NCI-H510A treated with DMSO at 0.1 percent for 48 hours (cell line): Measurements from ENCODE around the gene LCP2.

ENCODE experiments used
- DNase-seq: peaks from one replicate; lab custom pipeline; 2025; lab: John Stamatoyannopoulos, UW

LCP2 gene

DNA sequence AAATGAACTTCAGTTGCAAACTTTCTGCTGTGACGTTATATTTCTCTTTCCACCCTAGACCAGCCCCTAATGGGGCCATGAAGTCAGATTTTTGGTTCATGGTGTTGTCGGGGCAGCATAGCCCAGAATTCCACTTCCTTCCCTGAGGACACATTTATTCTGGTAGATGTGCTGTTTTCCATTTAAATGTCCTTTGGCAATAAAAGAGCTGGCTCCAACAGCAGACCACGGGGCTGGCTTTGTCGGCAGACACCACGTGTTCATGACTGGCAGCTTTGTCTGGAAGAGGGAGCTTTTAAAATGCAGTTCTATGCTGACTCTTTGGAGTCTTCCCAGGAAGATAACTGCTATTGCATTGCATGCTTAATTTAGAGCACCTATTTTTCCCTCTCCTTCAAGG is 17.6 kb upstream of the LCP2 start:
- DNase-seq, result no peak

- DNase-seq, result no peak
Observed at GRCh38 chr5:170314541-170315095, 17.0 kb upstream of the LCP2 start.

DNA sequence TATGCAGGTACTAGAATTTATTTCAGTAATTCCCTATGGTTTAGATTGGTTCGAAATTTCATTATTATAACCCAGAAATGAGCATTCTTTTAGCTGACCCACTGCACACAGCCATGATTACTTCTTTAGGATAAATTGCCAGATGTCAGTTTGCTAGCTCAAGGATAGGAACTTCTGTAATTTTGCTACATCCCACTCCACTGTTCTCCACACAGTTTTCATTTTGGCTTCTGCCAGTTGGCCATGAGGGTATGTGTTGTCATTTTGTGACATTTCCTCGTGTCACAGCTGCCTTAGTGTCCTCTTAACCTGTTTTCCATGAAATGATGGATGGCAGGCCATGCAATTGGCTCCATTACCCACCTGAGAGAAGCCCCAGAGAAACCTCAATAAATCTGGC is 16.2 kb upstream of the LCP2 start:
- no peak for DNase-seq

DNA sequence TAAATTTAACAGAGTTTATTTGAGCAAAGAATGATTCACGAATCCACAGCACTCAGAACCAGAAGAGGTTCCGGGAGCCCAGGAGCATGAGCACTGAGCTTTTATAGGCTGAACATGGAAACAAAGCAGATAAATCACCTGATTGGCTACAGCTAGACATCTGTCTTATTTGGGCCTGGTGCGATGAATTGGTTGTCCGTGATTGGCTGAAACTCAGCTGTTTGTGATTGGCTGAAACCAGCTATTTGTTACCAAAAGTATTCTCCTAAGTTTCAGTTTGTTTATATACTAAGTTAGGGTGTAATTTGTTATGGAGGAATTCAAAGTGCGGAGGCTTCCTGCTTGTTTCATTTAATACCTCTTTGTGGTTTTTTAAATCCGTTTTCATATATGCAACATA is 15.8 kb upstream of the LCP2 start:
- DNase-seq, result no peak

DNA sequence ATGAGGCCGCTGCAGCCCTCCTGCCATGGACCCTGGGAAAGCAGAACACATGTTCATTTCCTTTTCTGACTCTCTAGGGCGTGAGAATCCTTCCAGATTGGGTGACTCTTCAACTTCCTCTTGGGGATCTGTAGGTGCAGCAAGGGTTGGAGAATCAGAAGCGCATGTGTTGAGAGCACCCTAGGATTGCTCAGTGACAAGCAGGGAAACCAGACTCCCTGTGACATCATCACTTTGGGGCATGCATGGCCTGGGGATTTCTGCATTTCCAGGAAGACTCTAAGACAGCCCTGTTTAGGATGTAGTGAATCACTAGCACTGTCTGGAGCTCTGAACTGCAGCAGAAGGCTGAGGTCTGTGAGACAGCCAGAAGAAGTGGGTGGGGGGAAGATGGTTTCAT is 15.1 kb upstream of the LCP2 start:
- DNase-seq, result no peak

- DNase-seq, result no peak
Observed at GRCh38 chr5:170312301-170312595, 14.7 kb upstream of the LCP2 start.

DNA sequence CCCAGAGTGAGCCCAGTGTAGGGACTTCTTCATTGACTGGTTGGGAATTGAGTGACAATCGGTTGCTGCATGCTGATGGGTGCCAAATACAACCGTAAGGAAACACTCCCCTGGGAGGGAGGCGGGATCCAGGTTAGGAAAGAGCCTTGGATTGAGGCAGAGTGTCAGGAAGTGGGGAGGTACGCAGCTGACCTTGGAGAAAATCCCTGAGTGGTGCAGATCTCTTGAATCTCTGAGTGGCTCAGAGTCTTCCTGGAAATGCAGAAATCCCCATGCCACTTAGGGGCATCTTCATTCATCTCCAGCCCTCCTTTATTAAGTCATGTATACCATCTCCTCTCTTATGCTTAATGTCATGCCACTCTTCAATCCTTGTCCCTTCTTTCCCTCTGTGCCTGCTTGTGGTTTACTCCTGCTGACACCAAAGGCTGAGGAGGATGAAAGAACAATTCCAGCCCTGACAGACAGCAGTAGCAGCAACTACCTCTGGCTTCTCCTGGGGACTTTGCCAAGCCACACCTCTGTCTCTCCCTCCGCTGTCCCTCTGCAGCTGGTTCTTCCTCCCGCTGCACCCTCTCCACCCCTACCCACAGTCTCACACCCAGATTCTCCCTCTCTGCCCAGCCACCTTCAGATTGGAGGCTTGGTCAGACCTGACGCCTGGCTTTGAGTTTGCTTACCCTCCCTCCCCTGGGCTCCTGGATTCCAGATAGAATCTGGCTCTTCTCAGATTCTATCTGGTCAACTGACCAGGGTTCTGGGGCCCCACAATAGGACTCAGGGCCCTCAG is 14.1 kb upstream of the LCP2 start:
- no peak for DNase-seq

GRCh38 chr5:170310256-170310926 is 12.8 kb upstream of the LCP2 start:
- DNase-seq, result no peak

DNA sequence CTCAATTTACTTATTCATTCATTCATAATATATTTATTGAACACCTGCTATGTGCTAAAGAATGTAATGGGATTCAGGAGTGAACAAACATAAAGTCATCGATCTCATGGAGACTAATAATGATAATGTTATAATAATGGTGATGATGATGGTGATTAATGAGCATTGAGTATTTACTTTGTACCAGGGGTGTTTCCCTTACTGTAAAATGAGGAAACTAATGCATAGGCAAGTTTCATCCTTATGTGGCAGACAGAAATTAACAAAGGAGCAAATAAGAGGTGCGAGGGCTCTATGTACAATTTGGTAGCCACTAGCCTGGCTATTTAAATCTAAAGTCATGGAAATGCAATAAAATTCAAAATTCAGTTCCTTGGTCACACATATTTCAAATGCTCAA is 11.1 kb upstream of the LCP2 start:
- DNase-seq, result no peak

DNA sequence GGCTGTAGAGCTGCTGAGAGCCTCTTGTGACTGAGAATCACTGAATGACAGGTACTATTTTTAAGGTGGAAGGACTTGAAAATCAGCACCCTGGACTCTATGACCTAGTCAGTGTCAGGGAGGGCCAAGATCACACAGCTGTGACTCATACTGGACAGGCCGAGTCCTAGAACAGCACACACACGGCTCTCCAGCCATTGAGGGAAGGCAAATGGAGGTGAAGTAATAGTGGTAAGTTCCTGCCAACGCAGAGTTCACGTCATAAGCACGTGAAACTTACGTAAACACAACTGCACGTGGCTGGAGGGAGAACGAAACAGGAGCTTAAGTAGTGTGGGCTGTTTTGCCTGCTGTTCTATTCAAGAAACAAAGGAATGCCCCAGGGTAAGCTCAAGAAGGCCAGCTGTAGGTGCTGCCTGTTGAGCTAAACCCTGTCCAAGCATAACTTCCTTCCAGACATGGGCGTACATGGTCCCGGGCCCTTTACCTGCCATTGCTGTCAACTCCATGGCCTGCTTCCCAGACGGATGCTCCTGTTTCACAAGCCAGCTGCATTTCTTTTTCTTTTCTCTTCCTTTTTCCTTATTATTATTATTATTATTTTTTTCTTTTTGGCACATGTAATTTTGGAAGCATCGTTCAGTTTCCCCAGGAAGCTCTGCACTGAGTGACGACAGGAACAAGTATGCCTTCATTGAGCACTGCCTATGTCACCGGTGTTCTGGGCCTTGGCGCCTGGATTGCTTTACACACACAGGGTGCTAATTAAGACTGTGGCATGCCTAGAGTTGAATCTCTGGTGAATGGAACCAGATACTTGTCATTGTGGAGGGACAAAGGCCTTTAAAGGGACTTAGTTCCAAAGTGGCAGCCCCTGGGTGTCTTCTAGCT is 10.2 kb upstream of the LCP2 start:
- DNase-seq, result peak; percentile 20

DNA sequence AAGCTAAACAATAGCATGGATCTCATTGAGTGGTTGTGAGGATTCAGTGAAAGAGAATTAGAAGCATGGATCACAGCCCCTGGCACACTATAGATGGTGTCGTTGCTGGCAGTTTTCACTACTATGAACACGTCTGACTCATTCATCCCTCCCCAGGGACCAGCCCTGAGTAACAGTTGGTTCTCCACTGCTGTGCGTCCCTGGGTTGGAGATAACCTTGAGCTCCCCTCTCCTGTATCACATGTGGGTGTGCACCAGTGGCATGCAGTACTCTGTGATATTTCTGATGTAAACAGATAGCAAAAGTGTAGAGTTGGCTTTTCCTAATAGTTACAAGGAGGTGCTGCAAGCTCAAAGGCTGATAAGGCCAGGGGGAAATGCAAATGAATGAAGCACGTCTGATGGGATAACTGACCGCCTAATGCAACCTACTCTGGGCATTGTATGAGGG is 8.8 kb upstream of the LCP2 start:
- DNase-seq, result no peak

GRCh38 chr5:170305646-170306025 is 8.1 kb upstream of the LCP2 start:
- no peak for DNase-seq

GRCh38 chr5:170305016-170305645 is 7.6 kb upstream of the LCP2 start:
- no peak for DNase-seq

GRCh38 chr5:170303549-170303948 is 6.0 kb upstream of the LCP2 start:
- no peak for DNase-seq

GRCh38 chr5:170302653-170303501 is 5.3 kb upstream of the LCP2 start:
- DNase-seq, result no peak

DNA sequence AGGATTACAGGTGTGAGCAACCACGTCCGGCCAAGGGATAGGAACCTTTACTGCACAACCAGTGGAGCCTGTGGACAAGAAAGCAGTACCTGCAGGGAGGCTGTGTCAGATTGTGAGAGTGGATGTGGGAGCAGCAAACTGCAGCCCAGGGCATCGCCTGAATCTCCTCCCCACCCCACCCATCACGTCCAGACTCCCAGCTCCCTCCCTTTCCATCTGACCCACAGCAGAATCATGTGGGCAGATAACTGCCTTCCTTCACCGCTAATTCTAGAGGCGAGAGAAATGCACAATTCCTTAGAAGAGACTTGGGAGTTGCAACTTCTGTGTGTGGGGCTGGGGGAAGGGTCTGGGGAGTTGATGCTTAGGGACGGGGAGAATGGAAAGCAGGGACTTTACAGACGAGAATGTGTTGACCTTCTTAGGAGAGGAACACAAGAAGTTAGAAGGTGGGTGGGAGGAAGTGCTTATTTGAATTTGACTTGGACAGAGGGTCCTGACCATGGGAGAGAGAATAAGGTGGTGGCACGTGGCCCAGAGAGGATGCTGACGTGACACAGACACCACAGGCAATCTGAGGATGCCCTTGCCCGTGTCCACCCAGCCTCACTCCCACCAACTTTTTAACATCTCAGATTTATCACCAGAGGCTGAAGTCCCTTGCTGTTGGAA is 4.5 kb upstream of the LCP2 start:
- no peak for DNase-seq

DNA sequence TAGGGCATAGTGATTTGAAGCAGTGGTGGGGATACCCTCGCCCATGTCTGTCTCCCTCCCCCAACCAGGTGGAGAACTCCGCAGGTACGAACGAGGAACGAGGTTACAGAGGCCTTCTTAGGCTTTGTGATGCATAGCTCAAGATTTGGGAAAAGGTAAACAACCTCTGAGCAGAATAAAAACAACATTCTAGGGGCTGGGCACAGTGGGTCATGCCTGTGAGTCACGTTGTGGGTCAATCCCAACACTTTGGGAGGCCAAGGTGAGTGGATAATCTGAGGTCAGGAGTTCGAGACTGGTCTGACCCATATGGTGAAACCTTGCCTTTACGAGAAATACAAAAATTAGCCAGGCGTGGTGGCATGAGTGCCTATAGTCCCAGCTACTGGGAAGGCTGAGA is 3.6 kb upstream of the LCP2 start:
- no peak for DNase-seq

- DNase-seq, result no peak
Observed at GRCh38 chr5:170300361-170301013, 2.9 kb upstream of the LCP2 start.

- DNase-seq, result no peak
Observed at GRCh38 chr5:170296935-170297588, 515 bp downstream of the LCP2 start.
